HepG2 (cell line): ENCODE results near the gene MAP1B. TPM values are rescaled to one million over a fixed set of nuclear protein-coding genes. Genes with fewer than 3 reads are reported as not detected.

Experiments
- AFF4 ChIP-seq: sonication (generic); formaldehyde crosslinking; IDR thresholded peaks from 2 replicates; pipeline ENCODE4 v1.4.0; 2020; ENCODE audit warnings: missing genetic modification reagents
- AGO1 ChIP-seq: fragments of 200-400 bp; formaldehyde crosslinking; IDR thresholded peaks from 2 replicates; pipeline ENCODE4 v1.6.1; 2017; ENCODE audit warnings: mild to moderate bottlenecking, low read depth, low read length, moderate library complexity; ENCODE audit not compliant: poor library complexity, severe bottlenecking
- CSRNP1 ChIP-seq: sonication (generic); formaldehyde crosslinking; IDR thresholded peaks from 2 replicates; pipeline ENCODE4 v1.8.1; 2023; ENCODE audit warnings: mild to moderate bottlenecking, missing genetic modification reagents
- EZH2 ChIP-seq: conservative IDR thresholded peaks from 2 replicates; pipeline ENCODE4 v1.6.1; 2012; ENCODE audit warnings: mild to moderate bottlenecking, low read depth, low read length, moderate library complexity
- FOXP1 ChIP-seq, 2 experiments: fragments of 450-650 bp in 1 of 2; IDR thresholded peaks; 2 replicates each; pipeline ENCODE4 v1.6.1; 2017 to 2018; ENCODE audit warnings: antibody characterized with exemption in 1 of 2
- HOMEZ ChIP-seq: IDR thresholded peaks from 2 replicates; pipeline ENCODE4 v1.6.1; 2016; ENCODE audit warnings: low read depth
- MBNL3 ChIP-seq: fragments of 250-450 bp; sonication (Bioruptor Pico); conservative IDR thresholded peaks from 2 replicates; pipeline ENCODE4 v1.8.0; 2022; ENCODE audit warnings: mild to moderate bottlenecking, inconsistent platforms
- MED8 ChIP-seq: sonication (generic); formaldehyde crosslinking; IDR thresholded peaks from 2 replicates; pipeline ENCODE4 v1.8.1; 2023; ENCODE audit warnings: mild to moderate bottlenecking, missing genetic modification reagents; ENCODE audit not compliant: insufficient replicate concordance
- MXD3 ChIP-seq: IDR thresholded peaks from 2 replicates; pipeline ENCODE4 v1.6.1; 2016; ENCODE audit warnings: mild to moderate bottlenecking, missing biosample characterization, missing genetic modification reagents
- NFE2 ChIP-seq: sonication (generic); formaldehyde crosslinking; IDR thresholded peaks from 2 replicates; pipeline ENCODE4 v1.4.0; 2020; ENCODE audit warnings: missing genetic modification reagents
- RXRB ChIP-seq: IDR thresholded peaks from 2 replicates; pipeline ENCODE4 v1.6.1; 2016; ENCODE audit warnings: borderline replicate concordance, missing genetic modification reagents, missing compliant biosample characterization
- SMAD1 ChIP-seq: sonication (generic); formaldehyde crosslinking; IDR thresholded peaks from 2 replicates; pipeline ENCODE4 v1.4.0; 2020; ENCODE audit warnings: missing genetic modification reagents, low read depth, mild to moderate bottlenecking, borderline replicate concordance
- ZBTB43 ChIP-seq: sonication (generic); formaldehyde crosslinking; conservative IDR thresholded peaks from 2 replicates; pipeline ENCODE4 v1.4.0; 2020; ENCODE audit warnings: missing genetic modification reagents
- ZNF275 ChIP-seq: sonication (generic); formaldehyde crosslinking; IDR thresholded peaks from 2 replicates; pipeline ENCODE4 v1.8.0; 2022; ENCODE audit warnings: missing genetic modification reagents, mild to moderate bottlenecking, inconsistent platforms, borderline replicate concordance
- ZNF547 ChIP-seq: sonication (generic); formaldehyde crosslinking; IDR thresholded peaks from 2 replicates; pipeline ENCODE4 v1.5.1; 2020; ENCODE audit warnings: mild to moderate bottlenecking, missing genetic modification reagents
- ZNF567 ChIP-seq: sonication (generic); formaldehyde crosslinking; IDR thresholded peaks from 2 replicates; pipeline ENCODE4 v1.8.1; 2023; ENCODE audit warnings: mild to moderate bottlenecking, missing genetic modification reagents, borderline replicate concordance
- ZNF605 ChIP-seq: sonication (generic); formaldehyde crosslinking; IDR thresholded peaks from 2 replicates; pipeline ENCODE4 v1.8.0; 2022; ENCODE audit warnings: mild to moderate bottlenecking, missing genetic modification reagents
- ZNF660 ChIP-seq: sonication (generic); formaldehyde crosslinking; IDR thresholded peaks from 2 replicates; pipeline ENCODE4 v1.5.1; 2020; ENCODE audit warnings: mild to moderate bottlenecking, low read depth, missing genetic modification reagents, borderline replicate concordance
- ZSCAN30 ChIP-seq: sonication (generic); formaldehyde crosslinking; IDR thresholded peaks from 2 replicates; pipeline ENCODE4 v1.5.0; 2020; ENCODE audit warnings: mild to moderate bottlenecking, missing genetic modification reagents
- polyA plus RNA-seq, 8 experiments: library from polyadenylated mRNA; depleted of rRNA in 3 of 8; stranded (reverse) in 7 of 8; unstranded in 1 of 8; fragments of >200 nt; fragmentation: Illumina TruSeq in 4 of 8; extraction: Trizol in 4 of 8; gene quantifications; 2 replicates each; pipeline versions ENCODE4 v1.2.1 to v1.2.3, GENCODE V29; 2011 to 2016; ENCODE audit warnings: low read depth in 4 of 8, missing spikeins in 1 of 8, mixed read lengths in 1 of 8; ENCODE audit not compliant: insufficient read depth in 1 of 8
- total RNA-seq, 5 experiments: library from RNA; depleted of rRNA; stranded (reverse); fragments of >200 nt; fragmentation: Illumina TruSeq; extraction: Trizol; gene quantifications; 2 replicates each; pipeline ENCODE4 v1.2.3, GENCODE V29; 2016; ENCODE audit warnings: low read depth in 1 of 5

The MAP1B gene
- total and polyA plus RNA-seq, 2 of the 13 experiments (the other 11 are each of a cell fraction or from before 2014, with no cell fraction given) = 3.3 to 6.2 TPM

GRCh38 chr5:72241346-72242003, 134.2 kb downstream of the MAP1B start (continued):
- TF ChIP-seq HOMEZ (CRISPR knock-in tag) = peak; percentile 65; the same call in 1 of the 2 replicates
- no peak for TF ChIP-seq CSRNP1
- TF ChIP-seq MBNL3 (CRISPR knock-in tag) = no peak
- peak; percentile 46 for TF ChIP-seq RXRB (CRISPR knock-in tag)
- TF ChIP-seq ZNF605 = no peak
- no peak for TF ChIP-seq EZH2
- no peak for TF ChIP-seq ZBTB43
- TF ChIP-seq ZNF275 = no peak
- TF ChIP-seq SMAD1 (CRISPR knock-in tag) = no peak
- TF ChIP-seq ZNF547 (CRISPR knock-in tag) = no peak
- no peak for TF ChIP-seq MED8
- no peak for TF ChIP-seq AGO1
- TF ChIP-seq MXD3 (CRISPR knock-in tag) = no peak
- TF ChIP-seq ZNF660 (CRISPR knock-in tag) = no peak
- no peak for TF ChIP-seq AFF4 (CRISPR knock-in tag)
- TF ChIP-seq ZNF567 (CRISPR knock-in tag) = no peak
- TF ChIP-seq ZSCAN30 = no peak
- TF ChIP-seq FOXP1 (IDR thresholded peaks at IDR 0.05) = no peak
- TF ChIP-seq FOXP1 (CRISPR knock-in tag; IDR thresholded peaks at IDR 0.05) = peak; percentile 80; the same call in 1 of the 2 replicates
- no peak for TF ChIP-seq NFE2 (CRISPR knock-in tag)
